KBM-7 (cell line): ENCODE results near the gene PDK4.
"Not testable (repeated sequence)": the region's sequence is repeated elsewhere in the genome, so short reads cannot be mapped to it uniquely, and the experiment has no call there.

Source experiments
- DNase-seq: peaks from one replicate; pipeline ENCODE4 v3.0.0-alpha.2; 2015
- in situ Hi-C: fragments of 300-500 bp; cut with MboI; formaldehyde crosslinking; loops from 2 replicates; pipeline ENCODE4 v1.14.3; 2020; ENCODE audit warnings: low sequenced_read_pairs, low pct_unique_long_range_greater_than_20kb, mixed read lengths

Gene PDK4

GRCh38 chr7:95583834-95584621, 12.3 kb downstream of the PDK4 start:
- in situ Hi-C loops, result no loop called here
- DNase-seq, result no peak

GRCh38 chr7:95582578-95583293, 13.6 kb downstream of the PDK4 start:
- in situ Hi-C loops, result no loop called here
- no peak for DNase-seq

- DNase-seq, result no peak
- in situ Hi-C loops, result no loop called here
Measured at GRCh38 chr7:95581467-95581866, 14.8 kb downstream of the PDK4 start.

- in situ Hi-C loops, result no loop called here
- no peak for DNase-seq
Measured at GRCh38 chr7:95579318-95579717, 17.0 kb downstream of the PDK4 start.

- no peak for DNase-seq
- in situ Hi-C loops, result no loop called here
Measured at GRCh38 chr7:95578299-95578855, 17.9 kb downstream of the PDK4 start.

GRCh38 chr7:95577137-95577536, 19.2 kb downstream of the PDK4 start:
- in situ Hi-C loops, result no loop called here
- DNase-seq, result no peak

- in situ Hi-C loops, result no loop called here
- DNase-seq, result no peak
Measured at GRCh38 chr7:95569720-95570119, 26.6 kb downstream of the PDK4 start.

GRCh38 chr7:95560674-95561073, 35.6 kb downstream of the PDK4 start:
- DNase-seq, result no peak

GRCh38 chr7:95558864-95559263, 37.5 kb downstream of the PDK4 start:
- in situ Hi-C loops, result no loop called here
- DNase-seq, result no peak

More at GRCh38 chr7:95560674-95561073, 35.6 kb downstream of the PDK4 start:
- in situ Hi-C loops, result no loop called here

- DNase-seq, result no peak
- in situ Hi-C loops, result no loop called here
Measured at GRCh38 chr7:95556777-95557176, 39.5 kb downstream of the PDK4 start.

- no peak for DNase-seq
Measured at GRCh38 chr7:95553939-95554338, 42.4 kb downstream of the PDK4 start.

GRCh38 chr7:95552010-95552926, 44.0 kb downstream of the PDK4 start:
- in situ Hi-C loops, DNase-seq: not testable (repeated sequence)

More at GRCh38 chr7:95553939-95554338, 42.4 kb downstream of the PDK4 start:
- in situ Hi-C loops, result no loop called here

GRCh38 chr7:95550546-95550945, 45.8 kb downstream of the PDK4 start:
- DNase-seq, result no peak
- in situ Hi-C loops, result no loop called here

- in situ Hi-C loops, result no loop called here
- no peak for DNase-seq
Measured at GRCh38 chr7:95549818-95550529, 46.3 kb downstream of the PDK4 start.

- DNase-seq, result no peak
- in situ Hi-C loops, result no loop called here
Measured at GRCh38 chr7:95547361-95548348, 48.7 kb downstream of the PDK4 start.

- no peak for DNase-seq
- in situ Hi-C loops, result no loop called here
Measured at GRCh38 chr7:95546647-95547046, 49.7 kb downstream of the PDK4 start.

GRCh38 chr7:95545673-95546072, 50.6 kb downstream of the PDK4 start:
- in situ Hi-C loops, result no loop called here
- no peak for DNase-seq
